KMS-11 (cell line): ENCODE measurements around the gene HOXC9.

Experiments used
- H2AFZ ChIP-seq: fragments of 200-600 bp; sonication (generic); 2 replicates; pipeline ENCODE4 v1.6.1; 2016; ENCODE audit warnings: antibody characterized with exemption, mixed run types, low read depth
- H3K27ac ChIP-seq: fragments of 200-600 bp; sonication (generic); 2 replicates; pipeline ENCODE4 v1.6.1; 2016; ENCODE audit warnings: mild to moderate bottlenecking, mixed run types
- H3K27me3 ChIP-seq: fragments of 200-600 bp; sonication (generic); 2 replicates; pipeline ENCODE4 v1.6.1; 2017; ENCODE audit warnings: mild to moderate bottlenecking, low read depth, mixed run types, moderate library complexity; ENCODE audit not compliant: insufficient read depth
- H3K36me3 ChIP-seq: fragments of 200-600 bp; sonication (generic); 2 replicates; pipeline ENCODE4 v1.6.1; 2017; ENCODE audit warnings: mild to moderate bottlenecking, mixed run types; ENCODE audit not compliant: insufficient read depth
- H3K4me1 ChIP-seq: fragments of 200-600 bp; sonication (generic); 2 replicates; pipeline ENCODE4 v1.6.1; 2016; ENCODE audit warnings: mild to moderate bottlenecking, low read depth, mixed run types; ENCODE audit not compliant: poor library complexity, severe bottlenecking
- H3K4me2 ChIP-seq: fragments of 200-600 bp; sonication (generic); 2 replicates; pipeline ENCODE4 v1.7.0; 2016; ENCODE audit warnings: mild to moderate bottlenecking, mixed run types
- H3K4me3 ChIP-seq: fragments of 200-600 bp; sonication (generic); IDR thresholded peaks from 2 replicates; pipeline ENCODE4 v1.6.1; 2017; ENCODE audit warnings: low read depth, low read length, mixed read lengths; ENCODE audit not compliant: insufficient read depth
- H3K79me2 ChIP-seq: fragments of 200-600 bp; sonication (generic); 2 replicates; pipeline ENCODE4 v1.6.1; 2016; ENCODE audit warnings: low read depth, mixed run types; ENCODE audit not compliant: insufficient read depth
- H3K9ac ChIP-seq: fragments of 200-600 bp; sonication (generic); 2 replicates; pipeline ENCODE4 v1.6.1; 2016; ENCODE audit warnings: mild to moderate bottlenecking, mixed run types
- H4K20me1 ChIP-seq: fragments of 200-600 bp; sonication (generic); 2 replicates; pipeline ENCODE4 v1.6.1; 2016; ENCODE audit warnings: mild to moderate bottlenecking, mixed run types; ENCODE audit not compliant: insufficient read depth
- TF ChIP-seq, protein P1 (sequence below): fragments of 200-600 bp; sonication (generic); conservative IDR thresholded peaks from 2 replicates; pipeline ENCODE4 v1.6.1; 2017; ENCODE audit warnings: low read depth, mild to moderate bottlenecking, antibody characterized with exemption, low read length, moderate library complexity, mixed read lengths

Gene HOXC9

DNA sequence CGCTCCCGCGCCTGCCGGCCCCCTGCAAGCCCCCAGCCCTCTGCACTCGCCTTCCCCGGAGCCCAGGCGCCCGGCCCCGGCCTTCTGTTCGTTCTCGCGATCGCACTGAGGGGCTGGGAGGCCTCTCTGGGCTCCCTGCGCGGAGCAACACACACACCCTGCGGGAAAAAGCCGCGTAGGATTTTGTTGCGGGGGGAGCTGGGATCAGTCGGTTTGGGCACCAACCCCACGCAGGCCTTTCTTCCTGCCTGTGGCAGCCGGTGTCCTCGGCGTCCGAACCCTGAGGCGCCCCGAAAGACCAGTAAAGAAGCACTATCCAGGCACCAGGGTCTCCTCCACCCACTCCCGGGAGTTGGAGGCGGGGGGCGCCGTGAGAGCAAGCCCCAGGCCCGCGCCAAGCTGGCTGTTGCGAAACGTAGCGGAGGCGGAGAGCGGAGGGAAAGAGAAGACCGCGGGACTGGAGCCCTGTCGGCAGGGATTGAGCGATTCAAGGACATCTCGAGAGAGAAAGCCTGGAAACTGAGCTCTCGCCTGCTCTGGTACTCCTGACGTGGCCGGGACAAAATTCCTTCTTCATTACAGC lies 31.0 kb downstream of the HOXC9 start:
- Histone ChIP-seq H3K4me3 (no peak overlapping the region), H3K36me3 (no peaks in the 10 kb centered on the region), H3K4me1 (no peaks in the 10 kb centered on the region), H3K4me2 (no peak overlapping the region), H4K20me1 (no peaks in the 10 kb centered on the region), H3K27me3 (peaks cover 97% of the 10 kb centered on the region), H3K9ac (no peak overlapping the region), H3K79me2 (no peaks in the 10 kb centered on the region), H3K27ac (no peak overlapping the region), H2AFZ (0 out of 2 replicates have a peak overlapping the region, but pooled peaks have one; percentile 2)
- TF ChIP-seq, protein P1, sequence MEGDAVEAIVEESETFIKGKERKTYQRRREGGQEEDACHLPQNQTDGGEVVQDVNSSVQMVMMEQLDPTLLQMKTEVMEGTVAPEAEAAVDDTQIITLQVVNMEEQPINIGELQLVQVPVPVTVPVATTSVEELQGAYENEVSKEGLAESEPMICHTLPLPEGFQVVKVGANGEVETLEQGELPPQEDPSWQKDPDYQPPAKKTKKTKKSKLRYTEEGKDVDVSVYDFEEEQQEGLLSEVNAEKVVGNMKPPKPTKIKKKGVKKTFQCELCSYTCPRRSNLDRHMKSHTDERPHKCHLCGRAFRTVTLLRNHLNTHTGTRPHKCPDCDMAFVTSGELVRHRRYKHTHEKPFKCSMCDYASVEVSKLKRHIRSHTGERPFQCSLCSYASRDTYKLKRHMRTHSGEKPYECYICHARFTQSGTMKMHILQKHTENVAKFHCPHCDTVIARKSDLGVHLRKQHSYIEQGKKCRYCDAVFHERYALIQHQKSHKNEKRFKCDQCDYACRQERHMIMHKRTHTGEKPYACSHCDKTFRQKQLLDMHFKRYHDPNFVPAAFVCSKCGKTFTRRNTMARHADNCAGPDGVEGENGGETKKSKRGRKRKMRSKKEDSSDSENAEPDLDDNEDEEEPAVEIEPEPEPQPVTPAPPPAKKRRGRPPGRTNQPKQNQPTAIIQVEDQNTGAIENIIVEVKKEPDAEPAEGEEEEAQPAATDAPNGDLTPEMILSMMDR: no peak

DNA sequence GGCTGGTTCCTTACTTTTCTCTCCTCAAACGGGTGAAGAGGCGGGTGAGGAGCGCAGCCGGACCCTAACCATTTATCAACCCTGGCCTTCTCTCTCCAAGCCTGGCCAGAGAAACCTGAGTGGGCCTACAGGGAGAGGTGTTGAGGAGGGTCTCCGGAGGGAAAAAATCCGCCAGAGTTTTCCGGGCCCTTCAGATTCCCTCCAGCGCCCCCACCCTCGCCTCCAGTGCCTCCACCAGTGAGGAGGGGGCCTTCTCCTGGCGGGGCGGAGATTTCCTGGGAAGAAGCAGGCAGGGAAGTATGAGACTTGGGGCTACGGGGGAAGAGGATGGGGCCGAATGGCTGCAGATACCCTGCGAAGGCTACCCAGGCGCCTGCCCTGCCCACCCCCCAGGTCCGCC lies 31.5 kb downstream of the HOXC9 start:
- Histone ChIP-seq H4K20me1 (no peaks in the 10 kb centered on the region), H3K4me3 (no peak overlapping the region), H3K9ac (no peak overlapping the region), H2AFZ (no peak overlapping the region), H3K4me2 (no peak overlapping the region), H3K36me3 (no peaks in the 10 kb centered on the region), H3K27ac (no peak overlapping the region), H3K27me3 (peaks cover 97% of the 10 kb centered on the region), H3K79me2 (no peaks in the 10 kb centered on the region), H3K4me1 (no peaks in the 10 kb centered on the region)
- TF ChIP-seq, protein P1: no peak

DNA sequence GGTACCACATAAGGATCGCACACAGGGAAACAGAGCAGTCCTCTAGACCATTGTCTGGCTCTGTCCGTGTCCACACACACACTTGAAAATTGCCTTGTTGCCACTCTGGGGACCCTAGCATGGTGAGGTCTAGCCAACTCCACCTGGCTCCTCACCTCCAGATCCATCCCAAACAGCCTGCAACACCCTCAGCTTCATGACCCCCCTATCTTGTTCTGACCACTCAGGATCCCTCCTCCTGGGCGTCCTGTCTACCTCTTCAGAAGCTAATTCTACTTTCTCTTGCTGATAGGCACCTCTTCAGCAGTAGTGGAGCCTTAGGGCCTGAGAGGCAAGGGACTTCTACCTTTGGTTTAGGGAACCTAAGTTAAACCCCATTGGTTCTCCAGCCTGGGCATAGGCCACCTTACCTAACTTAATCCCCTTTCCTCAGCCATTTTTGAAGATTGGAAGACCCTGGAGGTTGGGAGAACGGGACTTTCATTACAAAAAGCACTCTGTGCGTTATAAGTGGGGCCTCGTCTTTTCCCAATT lies 32.2 kb downstream of the HOXC9 start:
- Histone ChIP-seq H3K36me3 (no peaks in the 10 kb centered on the region), H3K27ac (no peak overlapping the region), H3K4me3 (no peak overlapping the region), H3K4me2 (no peak overlapping the region), H3K27me3 (peaks cover 97% of the 10 kb centered on the region), H3K79me2 (no peaks in the 10 kb centered on the region), H3K9ac (no peak overlapping the region), H2AFZ (no peak overlapping the region), H3K4me1 (no peaks in the 10 kb centered on the region), H4K20me1 (no peaks in the 10 kb centered on the region)
- TF ChIP-seq, protein P1: no peak

DNA sequence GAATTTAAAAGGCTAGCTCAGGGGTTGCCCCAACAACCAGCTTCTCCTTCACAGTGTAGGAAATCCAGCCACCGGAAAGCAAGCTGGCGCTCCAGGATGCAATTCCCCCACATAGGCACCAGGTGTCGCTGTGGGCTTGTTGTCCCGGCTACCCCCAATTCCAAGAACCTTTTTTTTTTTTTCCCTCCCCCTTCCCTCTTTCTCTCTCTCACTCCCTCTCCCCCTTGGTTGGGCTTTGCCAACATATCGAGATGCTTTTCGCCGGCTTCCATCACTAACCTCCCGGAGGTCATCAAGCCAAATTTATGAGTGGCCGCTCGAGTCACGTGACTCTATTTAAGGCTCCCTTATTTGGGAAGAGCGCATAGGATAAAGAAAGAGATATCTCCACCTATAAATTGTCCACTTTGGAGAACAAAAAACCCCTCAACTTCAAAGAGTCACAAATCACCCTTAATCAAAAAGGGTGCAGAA lies 32.7 kb downstream of the HOXC9 start, which contains the start of gene HOXC5:
Gene HOXC5, plus strand, starts transcription at position 424 of the 474 bp plus-strand sequence. CDS start 73 bp downstream, outside the sequence.
- H2AFZ ChIP-seq: no peak within 1 kb of the TSS
- no peak within 1 kb of the TSS for H3K27ac ChIP-seq
- H3K4me3 ChIP-seq: no peak within 1 kb of the TSS
- no peaks in the 10 kb centered on the region for H3K36me3 ChIP-seq
- H3K9ac ChIP-seq: no peak within 1 kb of the TSS
- TF ChIP-seq, protein P1: peak; percentile 100
- H3K27me3 ChIP-seq: peaks cover 97% of the 10 kb centered on the region
- no peak within 1 kb of the TSS for H3K4me2 ChIP-seq
- no peaks in the 10 kb centered on the region for H3K4me1 ChIP-seq
- H3K79me2 ChIP-seq: no peaks in the 10 kb centered on the region
- no peaks in the 10 kb centered on the region for H4K20me1 ChIP-seq
